NT2/D1 (cell line): Measurements from ENCODE around the gene OR2S2.

Experiments used
- SUZ12 ChIP-seq: IDR thresholded peaks from 2 replicates; pipeline ENCODE4 v1.6.1; 2011; ENCODE audit not compliant: insufficient read length, insufficient read depth; ENCODE audit errors: extremely low read depth
- YY1 ChIP-seq: IDR thresholded peaks from 2 replicates; pipeline ENCODE4 v1.6.1; 2011; ENCODE audit not compliant: insufficient read length, insufficient read depth
- ZNF274 ChIP-seq: IDR thresholded peaks from 2 replicates; pipeline ENCODE4 v1.6.1; 2011; ENCODE audit warnings: mild to moderate bottlenecking, low read depth, low read length

- TF ChIP-seq YY1 = no peak
- no peak for TF ChIP-seq SUZ12
- TF ChIP-seq ZNF274 = no peak
These were observed 9.1 kb upstream of the OR2S2 start for GRCh38 chr9:35967042-35967441.
